Mucosa of rectum (tissue), 2 donors: ENCODE results near the gene SLC15A1.

ENCODE experiments used
- H3K27ac ChIP-seq, 2 donors: one replicate each; pipeline ENCODE4 v1.7.0; 2013; ENCODE audit warnings: inconsistent platforms in 2 of 2, low read depth in 2 of 2, low read length in 2 of 2
- H3K27me3 ChIP-seq, 2 donors: one replicate each; pipeline ENCODE4 v1.7.0; 2013; ENCODE audit warnings: low read length in 2 of 2; ENCODE audit not compliant: control insufficient read depth in 2 of 2, insufficient read depth in 2 of 2
- H3K36me3 ChIP-seq, 2 donors: one replicate each; pipeline ENCODE4 v1.7.0; 2013; ENCODE audit warnings: low read length in 2 of 2; ENCODE audit not compliant: control insufficient read depth in 2 of 2, insufficient read depth in 2 of 2
- H3K4me1 ChIP-seq, 2 donors: one replicate each; pipeline ENCODE4 v1.7.0; 2013; ENCODE audit warnings: low read length in 2 of 2, mild to moderate bottlenecking in 1 of 2; ENCODE audit not compliant: control insufficient read depth in 2 of 2, insufficient read depth in 2 of 2
- H3K4me3 ChIP-seq, 2 donors: one replicate each; pipeline ENCODE4 v1.7.0; 2013; ENCODE audit warnings: low read length in 2 of 2
- H3K9ac ChIP-seq, 2 donors: one replicate each; pipeline ENCODE4 v1.7.0; 2013; ENCODE audit warnings: low read length in 2 of 2, low read depth in 1 of 2, mild to moderate bottlenecking in 1 of 2
- H3K9me3 ChIP-seq, 2 donors: one replicate each; pipeline ENCODE4 v1.7.0; 2013; ENCODE audit warnings: low read length in 2 of 2; ENCODE audit not compliant: control insufficient read depth in 2 of 2
- donor health status: healthy.
- donor health status: Normal muscosa, but diverticular disease.

Gene SLC15A1

GRCh38 chr13:98781905-98782304, 29.4 kb upstream of the SLC15A1 start:
- H3K36me3 ChIP-seq = no peaks in the 10 kb centered on the region
- no peaks in the 10 kb centered on the region for H3K9me3 ChIP-seq
- no peak overlapping the region for H3K27ac ChIP-seq
- peaks cover 0 to 6% of the 10 kb centered on the region in 2 donors for H3K4me1 ChIP-seq
- no peak overlapping the region for H3K9ac ChIP-seq
- no peak overlapping the region for H3K4me3 ChIP-seq
- H3K27me3 ChIP-seq = no peaks in the 10 kb centered on the region

- no peaks in the 10 kb centered on the region for H3K36me3 ChIP-seq
- H3K9ac ChIP-seq = no peak overlapping the region
- no peak overlapping the region for H3K4me3 ChIP-seq
- no peak overlapping the region for H3K27ac ChIP-seq
- H3K4me1 ChIP-seq = peaks cover 0 to 6% of the 10 kb centered on the region in 2 donors
- no peaks in the 10 kb centered on the region for H3K27me3 ChIP-seq
- no peaks in the 10 kb centered on the region for H3K9me3 ChIP-seq
Measured at GRCh38 chr13:98781470-98781869, 29.0 kb upstream of the SLC15A1 start.

DNA sequence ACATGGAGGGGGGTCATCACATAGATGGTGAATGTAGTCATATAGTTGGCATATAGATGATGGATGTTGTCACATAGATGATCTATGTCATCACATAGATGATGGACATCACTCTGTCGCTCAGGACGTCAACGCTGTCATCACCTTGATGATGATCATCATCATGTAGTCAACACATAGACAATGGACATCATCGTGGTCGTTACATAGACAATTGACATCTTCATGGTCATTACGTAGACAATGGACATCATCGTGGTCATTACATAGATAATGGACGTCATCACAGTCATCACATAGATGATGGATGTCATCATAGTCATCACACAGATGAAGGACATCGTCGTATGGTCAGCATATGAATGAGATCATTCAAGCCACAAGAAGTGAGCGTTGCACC, 28.6 kb upstream of the SLC15A1 start:
- Histone ChIP-seq H3K9ac (no peak overlapping the region), H3K27ac (no peak overlapping the region), H3K27me3 (no peaks in the 10 kb centered on the region), H3K4me3 (no peak overlapping the region), H3K9me3 (no peaks in the 10 kb centered on the region), H3K36me3 (no peaks in the 10 kb centered on the region), H3K4me1 (peaks cover 0 to 6% of the 10 kb centered on the region in 2 donors)

GRCh38 chr13:98780451-98780850, 28.0 kb upstream of the SLC15A1 start:
- H3K27ac ChIP-seq = no peak overlapping the region
- H3K4me3 ChIP-seq = no peak overlapping the region
- no peaks in the 10 kb centered on the region for H3K27me3 ChIP-seq
- no peaks in the 10 kb centered on the region for H3K36me3 ChIP-seq
- H3K9me3 ChIP-seq = no peaks in the 10 kb centered on the region
- no peak overlapping the region for H3K9ac ChIP-seq
- peaks cover 0 to 12% of the 10 kb centered on the region in 2 donors for H3K4me1 ChIP-seq

GRCh38 chr13:98779695-98780094, 27.2 kb upstream of the SLC15A1 start:
- H3K27me3 ChIP-seq = no peaks in the 10 kb centered on the region
- H3K36me3 ChIP-seq = no peaks in the 10 kb centered on the region
- no peak overlapping the region for H3K27ac ChIP-seq
- no peaks in the 10 kb centered on the region for H3K9me3 ChIP-seq
- no peak overlapping the region for H3K9ac ChIP-seq
- H3K4me3 ChIP-seq = no peak overlapping the region
- peaks cover 0 to 7% of the 10 kb centered on the region in 2 donors for H3K4me1 ChIP-seq

DNA sequence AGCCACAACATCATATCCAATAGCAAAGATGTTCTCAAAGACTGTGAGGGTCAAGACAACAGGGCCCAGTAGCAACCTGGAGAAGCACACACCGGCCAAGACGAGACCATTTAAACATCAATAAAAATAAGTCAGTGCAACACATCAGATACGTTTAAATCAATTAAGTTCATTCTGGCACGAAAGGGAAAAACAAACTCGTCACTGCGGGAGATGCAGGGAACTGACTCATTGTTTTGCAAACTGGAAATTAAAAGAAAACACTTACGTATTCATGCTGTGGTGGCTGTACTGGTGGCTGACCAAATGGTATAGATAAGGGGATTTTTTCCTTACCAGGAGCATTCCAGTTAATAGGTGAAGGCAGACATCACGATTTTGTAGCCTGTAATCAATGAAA, 26.3 kb upstream of the SLC15A1 start:
- no peak overlapping the region for H3K4me3 ChIP-seq
- no peaks in the 10 kb centered on the region for H3K36me3 ChIP-seq
- H3K9me3 ChIP-seq = no peaks in the 10 kb centered on the region
- no peak overlapping the region for H3K9ac ChIP-seq
- H3K4me1 ChIP-seq = peaks cover 0 to 7% of the 10 kb centered on the region in 2 donors
- no peak overlapping the region for H3K27ac ChIP-seq
- H3K27me3 ChIP-seq = no peaks in the 10 kb centered on the region

DNA sequence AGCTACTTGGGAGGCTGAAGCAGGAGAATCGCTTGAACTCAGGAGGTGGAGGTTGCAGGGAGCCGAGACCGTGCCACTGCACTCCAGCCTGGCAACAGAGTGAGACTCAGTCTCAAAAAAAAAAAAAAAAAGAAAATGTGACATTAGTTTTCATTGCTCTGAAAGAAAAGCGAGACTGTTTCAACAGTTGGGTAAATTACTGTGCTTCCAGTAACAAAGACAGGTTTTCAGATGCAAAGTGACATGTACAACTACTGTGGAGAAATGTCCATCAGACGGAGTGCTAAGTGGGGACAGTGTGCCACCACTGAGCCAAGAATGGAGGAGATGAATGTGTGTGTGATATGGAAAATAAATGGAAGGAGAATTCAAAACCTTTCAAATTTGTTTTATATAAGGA, 24.2 kb upstream of the SLC15A1 start:
- Histone ChIP-seq H3K27me3 (no peaks in the 10 kb centered on the region), H3K27ac (no peak overlapping the region), H3K9ac (no peak overlapping the region), H3K4me1 (peaks cover 3 to 11% of the 10 kb centered on the region in 2 donors), H3K4me3 (no peak overlapping the region), H3K36me3 (no peaks in the 10 kb centered on the region), H3K9me3 (no peaks in the 10 kb centered on the region)

DNA sequence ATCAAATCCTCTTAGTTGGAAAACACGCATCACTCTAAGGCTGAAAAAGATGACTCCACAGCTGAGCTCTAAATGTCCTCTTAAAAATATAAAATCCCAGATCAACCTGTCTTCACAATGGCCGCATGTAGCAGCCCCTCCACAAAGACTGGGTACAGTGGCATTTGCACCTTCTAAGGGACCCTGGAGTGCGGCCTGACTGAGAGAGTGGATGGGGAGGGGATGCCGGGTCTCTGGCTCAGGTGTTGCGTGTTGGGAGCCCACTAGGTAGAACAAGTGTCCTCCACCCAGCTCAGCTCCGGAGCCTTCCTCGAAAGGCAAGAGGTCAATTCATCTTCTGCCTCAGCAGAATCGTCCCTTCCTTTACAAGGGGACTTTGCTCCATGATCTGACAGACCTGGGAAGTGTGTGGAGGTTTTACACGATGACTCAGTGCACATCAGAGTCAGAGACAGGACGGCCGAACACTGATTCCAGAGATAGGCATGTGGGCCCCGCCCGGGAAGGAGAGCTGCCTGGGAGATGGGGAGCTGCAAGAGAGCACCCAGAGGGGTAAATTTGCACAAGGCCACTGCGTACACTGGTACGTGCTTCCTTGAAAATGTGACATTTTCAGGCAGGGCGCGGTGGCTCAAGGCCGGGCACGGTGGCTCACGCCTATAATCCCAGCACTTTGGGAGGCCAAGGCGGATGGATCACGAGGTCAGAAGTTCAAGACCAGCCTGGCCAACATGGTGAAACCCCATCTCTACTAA, 23.5 kb upstream of the SLC15A1 start:
- Histone ChIP-seq H3K27me3 (no peaks in the 10 kb centered on the region), H3K27ac (no peak overlapping the region), H3K4me3 (no peak overlapping the region)

DNA sequence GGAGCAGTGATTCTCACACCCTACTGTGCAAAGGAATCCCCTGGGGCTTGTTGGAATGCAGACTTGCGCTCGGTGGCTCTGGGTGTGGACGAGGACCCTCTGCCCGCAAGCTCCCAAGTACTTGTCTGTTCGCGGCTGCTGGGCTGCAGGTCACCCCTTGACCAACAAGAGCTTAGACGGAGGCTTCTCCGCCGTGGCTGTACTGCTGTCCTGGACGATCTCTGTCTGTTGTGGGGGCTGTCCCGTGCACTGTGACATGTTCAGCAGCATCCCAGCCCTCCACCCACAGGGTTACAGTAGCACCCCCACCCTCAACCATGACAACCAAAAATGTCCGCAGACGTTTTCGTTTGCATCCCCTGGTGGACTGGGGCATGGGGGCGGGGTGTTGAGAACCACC, 22.9 kb upstream of the SLC15A1 start:
- H3K27ac ChIP-seq = no peak overlapping the region
- H3K36me3 ChIP-seq = no peaks in the 10 kb centered on the region
- H3K9me3 ChIP-seq = peaks cover 0 to 1% of the 10 kb centered on the region in 2 donors
- no peaks in the 10 kb centered on the region for H3K27me3 ChIP-seq
- H3K4me1 ChIP-seq = peaks cover 3 to 12% of the 10 kb centered on the region in 2 donors
- H3K9ac ChIP-seq = no peak overlapping the region
- H3K4me3 ChIP-seq = no peak overlapping the region

More for the DNA sequence above, 23.5 kb upstream of the SLC15A1 start:
- H3K9me3 ChIP-seq = no peaks in the 10 kb centered on the region
- no peaks in the 10 kb centered on the region for H3K36me3 ChIP-seq
- H3K4me1 ChIP-seq = peaks cover 3 to 12% of the 10 kb centered on the region in 2 donors
- H3K9ac ChIP-seq = no peak overlapping the region

DNA sequence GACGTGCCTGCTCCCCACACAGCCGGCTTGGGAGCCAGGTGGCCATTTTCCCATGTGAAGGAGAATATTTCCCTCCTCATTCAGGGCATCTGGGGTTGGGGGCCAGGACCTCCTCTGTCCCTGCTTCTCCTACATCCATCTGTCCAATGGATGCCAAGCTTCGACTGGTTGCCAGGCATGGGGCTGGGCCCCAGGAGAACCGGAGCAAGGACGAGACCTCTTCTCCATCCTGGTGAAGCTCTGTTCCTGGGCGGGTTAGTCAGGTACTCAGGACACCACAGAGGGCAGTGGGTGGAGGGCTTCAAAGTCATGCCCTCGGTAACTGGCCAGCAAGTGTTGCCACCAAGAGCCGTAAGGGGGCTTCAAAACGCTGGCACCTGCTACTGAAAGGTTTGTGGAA, 22.3 kb upstream of the SLC15A1 start:
- Histone ChIP-seq H3K9me3 (peaks cover 0 to 4% of the 10 kb centered on the region in 2 donors), H3K27ac (no peak overlapping the region), H3K27me3 (no peaks in the 10 kb centered on the region), H3K4me1 (peaks cover 3 to 12% of the 10 kb centered on the region in 2 donors), H3K9ac (no peak overlapping the region), H3K4me3 (no peak overlapping the region), H3K36me3 (no peaks in the 10 kb centered on the region)
